Inflammatory macrophage treated with lipopolysaccharide for 1 hour (primary cell): Measurements from ENCODE around the gene HS6ST3.
"Not testable (repeated sequence)": the region's sequence is repeated elsewhere in the genome, so short reads cannot be mapped to it uniquely, and the experiment has no call there.

Experiments
- DNase-seq, 2 donors: peaks; one replicate each; pipeline ENCODE4 v3.0.0-alpha.2; 2020 to 2022

The HS6ST3 gene

GRCh38 chr13:96454466-96454865, 364.6 kb downstream of the HS6ST3 start:
- DNase-seq, result no peak

- DNase-seq, result no peak
These were observed 370.7 kb downstream of the HS6ST3 start for GRCh38 chr13:96460609-96461008.

- no peak for DNase-seq
These were observed 383.7 kb downstream of the HS6ST3 start for GRCh38 chr13:96473526-96474180.

GRCh38 chr13:96474181-96474557, 384.3 kb downstream of the HS6ST3 start:
- no peak for DNase-seq

- DNase-seq, result no peak
These were observed 385.2 kb downstream of the HS6ST3 start for GRCh38 chr13:96475103-96475502.

GRCh38 chr13:96481482-96481881, 391.6 kb downstream of the HS6ST3 start:
- no peak for DNase-seq

- no peak for DNase-seq
These were observed 400.6 kb downstream of the HS6ST3 start for GRCh38 chr13:96490496-96490989.

GRCh38 chr13:96491103-96491502, 401.2 kb downstream of the HS6ST3 start:
- DNase-seq, result no peak

- no peak for DNase-seq
These were observed 402.9 kb downstream of the HS6ST3 start for GRCh38 chr13:96492766-96493165.

- no peak for DNase-seq
These were observed 409.7 kb downstream of the HS6ST3 start for GRCh38 chr13:96499656-96500055.

- DNase-seq, result no peak
These were observed 411.0 kb downstream of the HS6ST3 start for GRCh38 chr13:96500953-96501352.

- no peak for DNase-seq
These were observed 413.6 kb downstream of the HS6ST3 start for GRCh38 chr13:96503481-96503880.

- no peak for DNase-seq
These were observed 421.7 kb downstream of the HS6ST3 start for GRCh38 chr13:96511587-96511986.

- no peak for DNase-seq
These were observed 429.5 kb downstream of the HS6ST3 start for GRCh38 chr13:96519380-96519779.

GRCh38 chr13:96524398-96525020, 434.6 kb downstream of the HS6ST3 start:
- not testable (repeated sequence) for DNase-seq

GRCh38 chr13:96525715-96526114, 435.8 kb downstream of the HS6ST3 start:
- no peak for DNase-seq

- DNase-seq, result no peak
These were observed 437.6 kb downstream of the HS6ST3 start for GRCh38 chr13:96527497-96527896.

- DNase-seq, result no peak
These were observed 442.9 kb downstream of the HS6ST3 start for GRCh38 chr13:96532804-96533203.

GRCh38 chr13:96533408-96533807, 443.5 kb downstream of the HS6ST3 start:
- DNase-seq, result no peak

GRCh38 chr13:96539791-96540190, 449.9 kb downstream of the HS6ST3 start:
- no peak for DNase-seq

- no peak for DNase-seq
These were observed 450.8 kb downstream of the HS6ST3 start for GRCh38 chr13:96540670-96541069.

- no peak for DNase-seq
These were observed 453.1 kb downstream of the HS6ST3 start for GRCh38 chr13:96542986-96543385.

- no peak for DNase-seq
These were observed 455.1 kb downstream of the HS6ST3 start for GRCh38 chr13:96544957-96545356.

- no peak for DNase-seq
These were observed 456.6 kb downstream of the HS6ST3 start for GRCh38 chr13:96546463-96546862.

GRCh38 chr13:96551546-96551945, 461.6 kb downstream of the HS6ST3 start:
- DNase-seq, result no peak
